LHCN-M2 (cell line): ENCODE results near the gene SPOP. TPM values are rescaled to one million over a fixed set of nuclear protein-coding genes. Genes with fewer than 3 reads are reported as not detected.
"Not testable (repeated sequence)": the region's sequence is repeated elsewhere in the genome, so short reads cannot be mapped to it uniquely, and the experiment has no call there.

Source experiments
- DNase-seq: peaks from one replicate; pipeline ENCODE4 v3.0.0-alpha.2; 2012; ENCODE audit warnings: low read depth
- polyA plus RNA-seq: library from polyadenylated mRNA; unstranded; fragments of >200 nt; gene quantifications from one replicate; pipeline ENCODE4 v1.2.1, GENCODE V29; 2012; ENCODE audit warnings: missing spikeins
- total RNA-seq: library from RNA; depleted of rRNA; stranded (reverse); fragments of >200 nt; gene quantifications from 2 replicates; pipeline ENCODE4 v1.2.3, GENCODE V29; 2014; rRNA removed

The SPOP gene
- 32.0 and 32.7 TPM in 2 replicates for total RNA-seq
- 22.3 TPM for polyA plus RNA-seq

DNA sequence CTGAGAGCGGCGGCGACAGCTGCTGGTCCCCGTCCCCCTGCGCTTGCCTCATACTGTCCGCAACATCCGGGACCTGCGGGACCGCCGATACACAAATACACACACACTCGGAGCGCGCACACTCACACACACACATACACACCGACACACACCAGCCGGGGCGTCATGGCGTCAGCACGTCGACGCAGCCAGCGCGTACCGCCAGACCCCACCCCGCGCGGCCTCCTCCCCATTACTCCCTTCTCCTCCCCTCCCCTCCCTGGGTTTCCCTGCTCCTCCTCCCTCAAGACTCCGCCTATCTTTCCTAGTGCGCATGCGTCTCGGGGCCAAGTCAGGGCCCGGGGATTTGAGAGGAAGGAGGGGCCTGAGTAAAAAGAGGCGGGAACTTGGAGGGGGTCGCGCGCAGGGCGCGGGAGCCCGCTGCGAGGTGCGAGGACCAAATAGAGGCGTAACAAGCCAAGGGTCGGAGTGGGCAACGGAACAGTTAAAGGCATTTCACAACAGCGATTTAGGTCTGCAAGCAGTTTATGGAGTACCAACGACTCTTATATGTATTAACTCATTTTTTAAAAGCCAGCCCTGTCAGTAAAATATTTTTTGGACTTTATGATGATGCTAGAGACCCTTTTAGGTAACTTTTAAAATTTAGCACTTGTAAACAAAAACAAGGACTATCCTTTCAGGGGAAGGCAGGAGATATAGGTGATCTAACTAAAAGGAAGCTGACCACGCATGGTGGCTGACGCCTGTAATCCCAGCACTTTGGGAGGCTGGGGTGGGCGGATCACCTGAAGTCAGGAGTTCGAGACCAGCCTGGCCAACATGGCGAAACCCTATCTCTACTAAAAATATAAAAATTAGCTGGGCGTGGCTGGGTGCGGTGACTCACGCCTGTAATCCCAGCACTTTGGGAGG, at the start of gene SPOP:
TSS of gene SPOP (minus strand) at position 165 of the 915 bp plus-strand sequence. CDS start 55,287 bp downstream, outside the sequence.
- peak; percentile 100 for DNase-seq

GRCh38 chr17:49727380-49727779, 49.5 kb upstream of the SPOP start:
- peak; percentile 92 for DNase-seq

GRCh38 chr17:49725452-49726130, 47.7 kb upstream of the SPOP start:
- no peak for DNase-seq

GRCh38 chr17:49724552-49724951, 46.7 kb upstream of the SPOP start:
- DNase-seq: not testable (repeated sequence)

DNA sequence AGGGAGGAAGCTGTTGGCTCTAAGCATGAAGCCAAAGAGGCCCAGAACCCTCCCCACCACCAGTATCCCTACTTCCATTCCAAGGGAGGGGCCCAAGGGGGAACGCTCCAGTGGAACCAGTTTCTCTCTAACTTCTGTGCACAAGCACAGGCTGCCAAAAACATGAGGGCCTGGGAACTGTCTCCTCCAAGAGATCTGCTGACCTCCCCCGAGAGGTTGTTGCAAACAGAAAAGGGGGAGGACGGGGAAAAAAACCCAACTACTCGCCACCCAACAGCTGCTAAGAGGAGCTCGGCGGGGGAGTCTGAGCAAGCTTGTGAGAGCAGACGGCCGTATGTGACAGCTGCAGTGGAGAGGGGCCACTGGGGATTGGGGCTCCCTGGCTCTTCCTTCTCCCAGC, 45.5 kb upstream of the SPOP start:
- DNase-seq: peak; percentile 97

DNA sequence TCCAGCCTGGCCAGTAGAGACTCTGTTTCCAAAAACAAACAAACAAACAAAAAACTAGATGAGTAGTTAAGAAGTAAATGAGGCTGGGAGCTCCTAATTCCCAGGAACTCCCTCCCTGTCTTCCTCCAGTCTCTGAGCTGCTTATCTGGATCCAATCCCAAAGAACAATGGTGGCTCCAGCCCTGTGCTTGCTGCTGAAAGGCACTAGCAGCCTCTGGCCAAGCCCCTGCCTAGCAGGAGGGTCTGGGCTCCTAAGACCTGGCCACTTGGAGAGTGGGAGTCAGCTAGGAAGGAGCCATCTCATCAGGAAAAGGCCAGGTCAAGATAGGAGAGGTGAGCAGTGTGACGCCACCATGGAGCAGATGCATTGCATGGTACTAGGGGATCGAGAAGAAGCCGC, 44.2 kb upstream of the SPOP start:
- no peak for DNase-seq

DNA sequence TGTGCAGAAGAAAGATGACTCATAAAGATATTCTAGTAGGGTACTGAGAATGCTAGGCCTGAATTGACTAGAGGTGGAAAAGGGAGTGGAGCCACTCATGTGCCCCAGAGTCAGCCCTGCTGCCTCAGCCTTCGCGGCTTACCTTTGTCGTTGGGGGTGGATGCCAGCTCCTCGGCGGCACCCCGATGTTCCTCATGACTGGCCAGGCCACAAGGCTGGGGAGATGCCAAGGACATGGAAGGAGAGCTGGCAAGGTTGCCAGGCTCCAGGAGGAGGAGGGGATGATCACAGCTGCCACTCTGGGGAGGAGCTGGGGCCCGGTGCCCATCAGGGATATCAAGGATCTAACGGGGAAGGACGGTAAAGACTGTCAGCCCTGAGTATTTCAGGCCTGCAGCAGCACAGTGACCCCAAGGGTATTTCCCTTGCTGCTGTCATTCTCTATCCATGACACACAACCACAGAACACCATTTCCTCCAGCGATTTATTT, 39.5 kb upstream of the SPOP start:
- peak; percentile 84 for DNase-seq

- no peak for DNase-seq
Observed at GRCh38 chr17:49716668-49717364, 38.9 kb upstream of the SPOP start.

- no peak for DNase-seq
Observed at GRCh38 chr17:49715717-49716279, 37.9 kb upstream of the SPOP start.

DNA sequence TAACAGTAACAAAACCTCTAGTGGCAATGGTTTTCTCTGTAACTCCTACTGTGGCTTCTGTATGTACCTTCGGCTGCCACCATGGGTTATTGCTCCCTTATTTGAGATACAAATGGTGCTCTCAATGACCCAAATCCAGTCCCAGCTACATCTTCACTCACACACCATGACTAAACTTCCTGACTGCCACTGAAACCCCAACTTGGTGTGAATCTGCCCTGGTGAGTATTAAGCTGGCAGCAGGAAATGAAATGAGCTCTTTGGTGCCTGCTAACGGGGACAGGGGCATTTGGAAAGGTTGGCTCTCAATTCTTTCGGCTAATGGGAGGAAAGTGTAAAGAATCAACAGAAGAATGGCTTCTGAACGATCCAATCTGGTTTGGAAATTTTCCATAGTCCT, 37.3 kb upstream of the SPOP start:
- no peak for DNase-seq

GRCh38 chr17:49708515-49709183, 30.8 kb upstream of the SPOP start:
- peak; percentile 38 for DNase-seq

DNA sequence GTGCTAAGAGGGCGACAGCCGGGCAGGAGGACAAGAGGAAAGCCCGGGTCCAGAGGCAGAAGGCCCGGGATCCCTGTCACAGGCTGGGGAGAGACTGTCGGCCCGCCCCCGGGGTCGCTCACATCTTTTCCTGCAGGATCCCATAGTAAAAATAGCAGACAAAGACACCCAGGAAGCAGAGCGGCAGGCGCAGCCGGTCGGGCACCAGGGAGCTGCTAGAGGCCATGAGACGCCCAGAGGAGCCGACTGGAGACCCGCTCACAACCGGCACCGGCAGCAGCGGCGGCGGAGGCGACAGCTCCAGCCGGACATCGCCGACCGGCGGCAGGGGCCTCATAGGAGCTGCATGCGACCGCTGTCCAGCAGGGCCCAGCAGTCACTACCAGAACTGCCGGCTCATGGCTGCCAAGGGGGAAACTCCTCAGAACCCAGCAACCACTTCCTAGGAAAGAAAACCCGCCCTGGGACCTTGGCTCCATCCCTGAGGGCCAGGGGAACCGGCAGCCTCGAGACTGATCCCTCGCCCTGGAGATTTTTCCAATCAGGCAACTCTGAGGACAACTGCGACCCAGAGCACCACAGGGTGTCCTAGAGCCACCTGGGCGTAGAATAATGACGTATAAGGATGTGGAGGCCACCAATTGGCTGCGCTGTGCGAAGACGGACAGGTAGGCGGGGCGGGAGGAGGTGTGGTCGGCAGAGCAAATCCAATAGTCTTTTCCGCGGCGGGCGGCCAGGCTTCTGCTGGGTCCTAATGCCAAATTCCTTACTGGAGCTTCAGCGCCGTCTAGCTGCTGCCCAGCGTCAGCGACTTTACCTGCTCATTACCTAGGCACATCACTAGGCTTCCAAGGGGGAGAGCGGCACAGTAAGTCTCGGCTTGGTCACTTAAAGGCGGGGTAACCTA, 30.0 kb upstream of the SPOP start, which contains the start of gene SLC35B1:
TSS of gene SLC35B1 (minus strand) at position 357 of the 907 bp plus-strand sequence. CDS start at position 226, 131 bp downstream.
- DNase-seq: peak; percentile 98

DNA sequence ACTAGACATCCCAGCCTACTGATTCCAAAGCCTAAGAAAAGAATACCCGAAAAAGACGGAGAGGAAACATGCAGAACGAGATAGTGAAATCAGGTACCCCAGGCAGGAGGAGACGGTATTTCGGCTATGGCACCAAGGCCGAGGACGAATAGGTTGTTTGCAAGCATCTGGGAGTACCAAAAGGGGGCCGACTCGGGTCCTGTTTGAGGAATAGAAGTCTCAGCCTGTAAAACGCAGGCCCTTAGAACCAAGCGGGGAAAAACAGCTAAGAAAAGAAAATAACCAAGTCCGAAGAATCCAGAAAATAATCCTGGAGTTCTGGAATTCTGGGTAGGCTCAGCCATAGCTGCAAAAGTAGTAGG, 29.3 kb upstream of the SPOP start:
- DNase-seq: no peak

- DNase-seq: no peak
Observed at GRCh38 chr17:49705254-49705653, 27.4 kb upstream of the SPOP start.

DNA sequence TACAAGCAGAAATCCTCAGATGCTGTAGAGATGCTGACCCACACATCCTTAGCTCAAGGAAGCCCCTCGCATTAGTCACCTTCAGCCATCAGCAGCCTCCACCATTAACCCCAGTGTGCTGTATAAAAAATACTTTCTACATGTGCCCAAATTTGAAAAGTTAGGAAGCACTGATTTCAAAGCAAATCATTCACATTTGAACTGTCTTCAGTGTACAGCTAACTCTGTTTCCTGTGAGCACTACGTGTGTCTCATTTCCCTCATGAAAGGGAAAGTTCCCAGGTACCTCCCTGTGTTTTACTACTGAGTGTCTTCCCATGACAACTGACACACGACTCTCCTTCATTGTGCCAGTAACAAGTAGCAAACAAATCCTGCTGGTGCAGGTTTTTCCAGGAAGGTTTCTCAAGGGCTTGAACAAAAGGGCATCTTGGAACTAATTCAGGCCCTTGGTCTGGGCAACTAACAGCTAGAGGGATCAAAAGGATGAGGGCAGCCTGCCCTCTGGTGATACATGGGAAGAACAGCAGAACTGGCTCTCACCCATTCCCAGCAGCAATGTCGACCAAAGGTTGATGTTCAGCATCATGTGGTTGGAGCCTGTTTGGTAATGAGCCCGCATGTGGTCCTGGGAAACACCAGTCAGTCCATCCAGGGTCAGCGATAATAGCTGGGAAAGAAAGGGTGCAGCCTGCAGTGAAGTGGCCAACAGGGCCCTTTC, 25.8 kb upstream of the SPOP start:
- peak; percentile 42 for DNase-seq

- DNase-seq: no peak
Observed at GRCh38 chr17:49700960-49701359, 23.1 kb upstream of the SPOP start.

DNA sequence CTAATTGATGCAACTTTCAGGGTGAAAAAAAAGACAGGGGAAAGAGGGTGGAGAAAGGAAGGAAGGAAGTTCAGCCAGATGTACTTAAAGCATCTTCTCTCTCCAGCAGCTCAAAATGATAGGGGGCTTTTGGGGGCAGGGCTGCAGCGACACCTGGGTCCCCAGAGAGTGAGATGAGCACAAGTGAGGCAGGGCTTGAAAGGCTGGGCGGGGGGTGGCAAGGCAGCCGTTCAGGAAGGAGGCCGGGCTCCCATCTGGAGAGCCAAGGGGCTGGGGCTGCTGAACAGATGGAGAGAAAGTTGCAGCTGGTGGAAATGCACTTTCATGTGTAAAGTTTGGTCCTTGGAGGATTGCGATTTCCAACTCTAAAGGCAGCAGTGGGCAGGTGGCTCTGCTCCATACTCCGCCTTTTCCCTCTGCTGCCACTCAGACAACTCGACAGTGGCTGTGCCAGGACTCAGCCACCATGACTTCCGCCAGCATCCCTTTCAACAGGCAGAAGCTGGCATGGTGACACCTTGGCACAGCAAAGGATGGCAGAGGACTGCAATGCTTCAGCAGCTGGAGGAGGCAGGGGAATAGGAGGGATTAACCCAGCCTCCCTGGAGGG, 22.2 kb upstream of the SPOP start:
- DNase-seq: no peak

- no peak for DNase-seq
Observed at GRCh38 chr17:49698005-49698404, 20.1 kb upstream of the SPOP start.
